Activated T-cell treated with anti-CD3 and anti-CD28 coated beads, Interleukin-2, amount 50 U/mL, for 24 hours (primary cell): ENCODE data around the gene COL5A1.
A peak's percentile ranks its signal among the peaks of the same experiment; 100 is the strongest.
"Not testable (repeated sequence)": the region's sequence is repeated elsewhere in the genome, so short reads cannot be mapped to it uniquely, and the experiment has no call there.

ENCODE experiments used
- DNase-seq: peaks from one replicate; pipeline ENCODE4 v3.0.0-alpha.2; 2020
- H3K27ac Mint-ChIP-seq: 2 replicates; pipeline ENCODE4 v1.8.0; 2020; ENCODE audit warnings: mild to moderate bottlenecking, mixed read lengths
- H3K27me3 Mint-ChIP-seq: 2 replicates; pipeline ENCODE4 v1.8.0; 2020; ENCODE audit warnings: mixed read lengths
- H3K36me3 Mint-ChIP-seq: 2 replicates; pipeline ENCODE4 v1.8.0; 2020; ENCODE audit warnings: low read depth, mixed read lengths
- H3K4me1 Mint-ChIP-seq: 2 replicates; pipeline ENCODE4 v1.8.0; 2020; ENCODE audit warnings: low read depth, mixed read lengths
- H3K4me3 Mint-ChIP-seq: 2 replicates; pipeline ENCODE4 v1.8.0; 2020; ENCODE audit warnings: mild to moderate bottlenecking, moderate library complexity, mixed read lengths
- H3K9me3 Mint-ChIP-seq: 2 replicates; pipeline ENCODE4 v1.8.0; 2020; ENCODE audit warnings: mixed read lengths

The COL5A1 gene

GRCh38 chr9:134709512-134710270, 68.1 kb downstream of the COL5A1 start:
- DNase-seq: no peak
- Mint-ChIP-seq H3K4me1 (no peaks in the 10 kb centered on the region), H3K9me3 (no peaks in the 10 kb centered on the region), H3K36me3 (no peaks in the 10 kb centered on the region), H3K27me3 (no peaks in the 10 kb centered on the region), H3K27ac (no peak overlapping the region), H3K4me3 (no peak overlapping the region)

DNA sequence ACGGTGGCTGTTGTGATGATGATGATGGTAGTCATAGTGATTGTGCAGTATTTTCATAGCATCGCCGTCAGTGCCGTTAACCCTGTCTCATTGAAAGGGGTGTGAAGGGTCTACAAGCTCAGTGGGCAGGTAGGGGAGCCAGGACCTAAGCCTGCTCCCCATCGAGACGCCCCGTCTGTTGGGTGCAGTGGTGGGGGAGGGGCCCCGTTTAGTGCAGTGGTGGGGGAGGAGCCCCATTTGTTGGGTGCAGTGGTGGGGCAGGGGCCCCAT, 68.6 kb downstream of the COL5A1 start:
- H3K9me3 Mint-ChIP-seq: no peaks in the 10 kb centered on the region
- DNase-seq: no peak
- H3K27me3 Mint-ChIP-seq: no peaks in the 10 kb centered on the region
- H3K4me1 Mint-ChIP-seq: no peaks in the 10 kb centered on the region
- no peak overlapping the region for H3K4me3 Mint-ChIP-seq
- no peak overlapping the region for H3K27ac Mint-ChIP-seq
- H3K36me3 Mint-ChIP-seq: no peaks in the 10 kb centered on the region

DNA sequence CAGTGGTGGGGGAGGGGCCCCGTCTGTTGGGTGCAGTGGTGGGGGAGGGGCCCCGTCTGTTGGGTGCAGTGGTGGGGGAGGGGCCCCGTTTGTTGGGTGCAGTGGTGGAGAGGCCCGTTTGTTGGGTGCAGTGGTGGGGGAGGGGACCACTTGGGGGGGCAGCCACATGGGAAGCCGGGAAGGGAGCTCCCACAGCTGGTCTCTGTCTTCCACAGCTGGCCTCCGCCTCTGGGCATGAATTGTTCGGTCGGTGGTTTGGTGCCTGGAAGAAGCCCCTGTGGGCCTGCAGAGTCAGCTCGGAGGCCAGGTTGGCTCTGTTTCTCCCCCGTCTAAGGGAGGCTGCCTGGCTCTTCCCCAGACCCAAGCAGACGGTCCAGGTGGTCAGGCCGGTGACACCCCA, 69.3 kb downstream of the COL5A1 start:
- H3K27ac Mint-ChIP-seq: no peak overlapping the region
- no peaks in the 10 kb centered on the region for H3K27me3 Mint-ChIP-seq
- H3K4me3 Mint-ChIP-seq: no peak overlapping the region
- no peak for DNase-seq
- no peaks in the 10 kb centered on the region for H3K36me3 Mint-ChIP-seq
- no peaks in the 10 kb centered on the region for H3K4me1 Mint-ChIP-seq
- H3K9me3 Mint-ChIP-seq: no peaks in the 10 kb centered on the region

- no peak overlapping the region for H3K4me3 Mint-ChIP-seq
- no peaks in the 10 kb centered on the region for H3K27me3 Mint-ChIP-seq
- no peaks in the 10 kb centered on the region for H3K4me1 Mint-ChIP-seq
- H3K9me3 Mint-ChIP-seq: no peaks in the 10 kb centered on the region
- H3K36me3 Mint-ChIP-seq: no peaks in the 10 kb centered on the region
- no peak for DNase-seq
- H3K27ac Mint-ChIP-seq: no peak overlapping the region
These were observed 70.6 kb downstream of the COL5A1 start for GRCh38 chr9:134712243-134712642.

DNA sequence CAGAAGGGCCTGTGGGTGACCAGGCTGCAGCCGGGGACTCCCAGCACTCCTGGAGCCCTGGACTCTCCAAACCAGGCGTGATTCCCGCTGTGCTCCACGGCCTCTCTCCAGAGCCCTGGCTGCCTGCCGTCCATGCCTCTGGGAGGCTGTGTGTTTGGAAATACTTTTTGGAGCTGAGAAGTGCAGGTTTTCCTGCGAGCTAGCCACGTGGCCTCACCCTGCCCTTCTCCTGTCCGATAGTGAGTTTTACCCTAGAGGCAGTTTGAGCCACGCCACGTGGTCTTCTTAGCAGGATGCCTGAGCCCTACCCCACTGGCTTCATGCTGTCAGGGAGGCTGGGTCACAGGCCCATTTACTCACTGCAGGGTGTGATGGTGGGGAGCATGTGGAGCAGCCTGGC, 71.3 kb downstream of the COL5A1 start:
- Mint-ChIP-seq H3K27ac (peak overlapping the region; percentile 29), H3K4me1 (no peaks in the 10 kb centered on the region), H3K9me3 (no peaks in the 10 kb centered on the region), H3K36me3 (no peaks in the 10 kb centered on the region), H3K27me3 (no peaks in the 10 kb centered on the region), H3K4me3 (no peak overlapping the region)
- no peak for DNase-seq

DNA sequence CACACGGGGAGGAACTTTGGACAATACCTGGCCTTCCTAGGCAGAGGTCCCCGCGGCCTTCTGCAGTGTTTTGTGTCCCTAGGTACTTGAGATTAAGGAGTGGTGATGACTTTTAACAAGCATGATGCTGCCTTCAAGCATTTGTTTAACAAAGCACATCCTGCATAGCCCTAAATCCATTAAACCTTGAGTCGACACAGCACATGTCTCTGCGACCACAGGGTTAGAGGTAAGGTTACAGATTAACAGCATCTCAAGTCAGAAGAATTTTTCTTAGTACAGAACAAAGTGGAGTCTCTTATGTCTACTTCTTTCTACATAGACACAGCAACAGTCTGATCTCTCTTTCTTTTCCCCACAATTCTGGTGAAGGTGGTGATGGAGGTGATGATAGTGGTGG, 73.9 kb downstream of the COL5A1 start:
- not testable (repeated sequence) for H3K36me3 Mint-ChIP-seq, H3K4me1 Mint-ChIP-seq, H3K4me3 Mint-ChIP-seq, H3K27me3 Mint-ChIP-seq, H3K27ac Mint-ChIP-seq, H3K9me3 Mint-ChIP-seq, DNase-seq

GRCh38 chr9:134716067-134716466, 74.5 kb downstream of the COL5A1 start:
- Mint-ChIP-seq H3K27ac (no peak overlapping the region), H3K4me3 (no peak overlapping the region), H3K9me3 (no peaks in the 10 kb centered on the region), H3K4me1 (no peaks in the 10 kb centered on the region), H3K27me3 (no peaks in the 10 kb centered on the region), H3K36me3 (no peaks in the 10 kb centered on the region)
- DNase-seq: no peak

DNA sequence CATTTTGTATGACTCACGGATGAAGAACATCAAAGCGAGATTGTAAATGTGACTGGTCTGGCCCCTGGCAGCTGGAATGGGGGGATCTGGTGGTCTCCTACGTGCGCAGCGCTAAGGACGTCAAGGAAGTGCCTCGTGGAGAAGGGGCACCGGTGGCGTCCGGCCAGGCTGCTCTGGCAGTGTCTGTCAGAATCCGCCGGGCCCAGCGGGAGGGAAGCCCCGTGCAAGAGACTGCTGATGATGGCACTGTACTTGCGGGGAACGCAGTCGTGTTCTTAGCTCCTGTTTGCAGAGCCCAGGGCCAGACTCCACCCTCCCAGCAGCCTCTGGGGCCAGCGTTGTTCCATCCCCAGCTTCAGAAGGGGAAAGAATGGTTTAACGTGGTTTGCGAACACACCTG, 75.5 kb downstream of the COL5A1 start:
- no peak for DNase-seq
- peaks cover under 1% of the 10 kb centered on the region for H3K27me3 Mint-ChIP-seq
- no peaks in the 10 kb centered on the region for H3K36me3 Mint-ChIP-seq
- no peaks in the 10 kb centered on the region for H3K4me1 Mint-ChIP-seq
- H3K27ac Mint-ChIP-seq: no peak overlapping the region
- no peak overlapping the region for H3K4me3 Mint-ChIP-seq
- H3K9me3 Mint-ChIP-seq: no peaks in the 10 kb centered on the region

DNA sequence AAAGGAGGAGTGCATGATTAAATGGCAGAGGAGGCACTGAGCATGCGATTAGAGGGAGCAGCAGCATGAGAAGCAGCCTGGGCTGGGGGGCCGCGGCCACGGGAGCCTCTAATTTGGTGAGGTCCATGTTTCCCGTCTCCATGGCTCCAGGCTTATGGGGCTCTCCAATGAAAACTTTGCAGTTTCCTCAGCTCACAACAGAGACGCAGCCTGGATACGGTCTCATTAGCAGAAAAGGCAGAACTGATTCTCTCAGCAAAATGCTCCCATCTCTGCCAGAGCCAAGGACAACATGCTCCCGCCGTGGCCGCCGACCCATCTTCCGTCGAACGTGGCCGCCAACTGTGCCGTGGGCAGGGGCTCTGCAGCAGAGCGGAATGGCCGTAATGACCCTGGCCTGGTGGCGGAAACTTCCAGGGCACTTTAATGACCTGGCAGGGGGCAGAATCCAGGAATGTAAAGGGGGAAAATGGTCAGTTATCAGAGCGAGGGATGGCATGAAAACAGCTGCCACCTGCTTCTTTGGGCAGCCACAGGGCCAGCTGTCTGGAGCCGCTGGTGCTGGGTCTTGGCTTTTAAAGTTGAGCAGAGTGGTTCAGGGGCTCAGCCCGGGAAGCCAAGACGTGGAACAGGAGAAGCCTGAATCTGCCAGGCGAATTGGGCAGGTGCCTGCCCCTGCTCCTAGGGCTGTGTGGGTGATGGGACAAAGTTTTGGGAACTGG, 76.5 kb downstream of the COL5A1 start:
- DNase-seq: no peak
- Mint-ChIP-seq H3K4me3 (no peak overlapping the region), H3K27me3 (peaks cover 11% of the 10 kb centered on the region), H3K4me1 (no peaks in the 10 kb centered on the region), H3K27ac (no peak overlapping the region), H3K36me3 (no peaks in the 10 kb centered on the region), H3K9me3 (no peaks in the 10 kb centered on the region)

DNA sequence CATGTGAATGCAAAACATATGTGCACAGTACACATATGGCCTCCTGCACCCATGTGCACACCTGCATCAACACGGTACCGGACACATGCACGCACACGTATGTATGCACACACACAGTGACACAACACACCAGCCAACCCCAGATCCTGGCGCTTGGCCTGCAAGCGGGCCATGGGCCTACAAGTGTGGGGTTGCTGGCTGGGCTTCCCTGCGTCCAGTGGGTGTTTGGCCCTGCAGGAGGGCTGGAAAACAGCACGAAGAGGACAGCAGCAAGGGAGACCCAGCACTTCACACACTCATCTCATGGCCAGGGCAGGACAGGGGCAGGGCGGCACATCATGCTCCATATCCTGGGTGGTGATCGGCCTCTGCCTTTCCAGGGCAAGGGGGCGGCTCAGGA, 77.7 kb downstream of the COL5A1 start:
- Mint-ChIP-seq H3K27me3 (peaks cover 19% of the 10 kb centered on the region), H3K9me3 (no peaks in the 10 kb centered on the region), H3K27ac (no peak overlapping the region), H3K36me3 (no peaks in the 10 kb centered on the region), H3K4me3 (no peak overlapping the region), H3K4me1 (no peaks in the 10 kb centered on the region)
- no peak for DNase-seq

DNA sequence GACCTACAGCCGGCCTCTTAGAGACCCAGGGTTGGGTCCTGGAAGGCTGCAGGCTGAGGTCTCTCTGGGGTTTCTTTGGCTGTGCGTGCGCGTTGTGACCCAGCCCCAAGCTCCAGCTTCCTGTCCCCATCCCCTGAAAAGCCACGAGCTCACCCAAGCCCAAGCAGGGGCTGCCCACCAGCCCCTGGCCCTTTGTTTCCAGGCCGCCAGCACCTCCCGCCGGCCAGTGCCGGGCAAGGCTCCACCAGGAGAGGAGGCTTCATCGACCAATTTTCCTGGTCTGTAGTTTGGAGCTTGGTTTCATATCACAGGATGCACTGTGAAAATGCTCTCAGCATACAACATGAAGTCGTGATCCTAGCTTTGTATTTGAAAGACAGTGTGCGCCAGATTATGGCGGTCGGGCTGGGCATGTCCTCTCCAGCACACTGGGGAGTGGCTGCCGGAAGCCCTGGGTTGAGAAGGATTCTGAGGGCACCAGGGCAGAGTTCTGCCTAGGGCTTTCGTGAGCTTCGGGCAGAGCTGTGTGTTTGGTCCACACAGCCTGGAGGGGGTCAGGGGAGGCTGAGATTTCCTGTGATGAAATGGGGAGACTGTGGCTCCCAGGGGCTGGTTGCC, 78.6 kb downstream of the COL5A1 start:
- no peak overlapping the region for H3K4me3 Mint-ChIP-seq
- H3K9me3 Mint-ChIP-seq: no peaks in the 10 kb centered on the region
- no peak overlapping the region for H3K27ac Mint-ChIP-seq
- H3K36me3 Mint-ChIP-seq: no peaks in the 10 kb centered on the region
- no peak for DNase-seq
- H3K4me1 Mint-ChIP-seq: peaks cover under 1% of the 10 kb centered on the region
- H3K27me3 Mint-ChIP-seq: peaks cover 24% of the 10 kb centered on the region

GRCh38 chr9:134720796-134721195, 79.2 kb downstream of the COL5A1 start:
- DNase-seq: no peak
- Mint-ChIP-seq H3K9me3 (no peaks in the 10 kb centered on the region), H3K27ac (no peak overlapping the region), H3K4me1 (peaks cover 6% of the 10 kb centered on the region), H3K36me3 (no peaks in the 10 kb centered on the region), H3K4me3 (no peak overlapping the region), H3K27me3 (peaks cover 29% of the 10 kb centered on the region)

DNA sequence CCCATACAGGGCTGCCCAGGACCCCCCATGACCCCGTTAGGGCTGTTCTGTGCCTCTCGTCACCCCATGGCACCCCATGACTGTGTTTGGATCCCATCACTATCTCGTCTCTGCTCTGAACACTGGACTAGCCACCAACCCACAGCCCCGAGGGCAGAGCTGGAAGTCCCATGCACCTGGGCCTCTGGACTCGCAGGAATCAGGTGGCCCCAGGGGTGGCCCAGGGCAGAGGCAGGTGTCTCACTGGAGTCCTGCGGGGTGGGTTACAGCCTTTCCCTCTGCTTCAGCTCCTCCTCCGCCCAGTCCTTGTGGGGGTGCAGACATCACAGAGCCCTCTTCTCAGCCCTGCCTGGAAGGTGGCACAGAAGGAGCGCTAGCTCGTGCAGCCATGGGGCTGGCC, 79.7 kb downstream of the COL5A1 start:
- no peaks in the 10 kb centered on the region for H3K36me3 Mint-ChIP-seq
- H3K4me1 Mint-ChIP-seq: peaks cover 6% of the 10 kb centered on the region
- peaks cover 29% of the 10 kb centered on the region for H3K27me3 Mint-ChIP-seq
- H3K27ac Mint-ChIP-seq: no peak overlapping the region
- DNase-seq: no peak
- H3K9me3 Mint-ChIP-seq: no peaks in the 10 kb centered on the region
- H3K4me3 Mint-ChIP-seq: no peak overlapping the region

DNA sequence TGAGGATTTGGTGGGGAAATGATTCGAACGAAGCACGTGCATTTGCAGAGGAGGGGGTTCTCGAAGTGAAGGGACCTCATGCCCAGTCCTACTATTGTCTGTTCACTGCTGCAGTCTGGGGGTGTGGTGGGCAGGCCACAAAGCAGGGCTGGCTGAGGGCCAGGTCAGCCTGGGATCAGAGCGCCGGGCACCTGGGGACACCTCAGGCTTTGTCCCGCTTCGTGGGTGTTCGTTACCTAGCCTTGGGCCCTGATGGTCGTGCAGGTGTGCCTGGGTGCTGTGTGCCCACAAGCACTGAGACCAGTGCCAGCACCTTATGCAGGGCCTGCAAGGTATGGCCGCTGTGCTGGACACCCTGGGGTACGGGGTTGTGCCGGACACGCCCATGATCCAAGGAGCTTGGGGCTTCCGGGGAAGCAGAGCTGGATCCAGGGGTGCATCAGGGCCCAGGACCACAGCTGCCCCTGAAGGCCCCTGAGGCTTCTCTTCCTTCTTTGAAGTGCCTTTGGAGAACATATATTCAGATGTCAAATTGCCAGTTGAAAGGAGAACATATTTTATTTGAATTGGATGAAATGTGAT, 80.6 kb downstream of the COL5A1 start:
- Mint-ChIP-seq H3K27me3 (peaks cover 29% of the 10 kb centered on the region), H3K4me1 (peaks cover 6% of the 10 kb centered on the region), H3K4me3 (no peak overlapping the region), H3K36me3 (no peaks in the 10 kb centered on the region), H3K27ac (no peak overlapping the region), H3K9me3 (no peaks in the 10 kb centered on the region)
- no peak for DNase-seq

GRCh38 chr9:134723037-134723436, 81.4 kb downstream of the COL5A1 start:
- Mint-ChIP-seq H3K27ac (no peak overlapping the region), H3K4me3 (no peak overlapping the region), H3K27me3 (peaks cover 29% of the 10 kb centered on the region), H3K4me1 (peaks cover 6% of the 10 kb centered on the region), H3K9me3 (no peaks in the 10 kb centered on the region), H3K36me3 (no peaks in the 10 kb centered on the region)
- no peak for DNase-seq
